GM23338 (cell line): ENCODE results near the gene NFIA.

Source experiments
- CREB1 ChIP-seq: fragments of 250-450 bp; sonication (Bioruptor Pico); IDR thresholded peaks from 2 replicates; pipeline ENCODE4 v1.5.0; 2020; ENCODE audit warnings: low read depth, mild to moderate bottlenecking, moderate library complexity
- CTCF ChIP-seq, 2 experiments: fragments of 200-600 bp in 1 of 2; sonication (generic) in 1 of 2; conservative IDR thresholded peaks; 2 replicates each; pipeline versions ENCODE4 v1.5.1 to v1.6.1; 2016 to 2017; ENCODE audit warnings: antibody characterized with exemption in 2 of 2, low read depth in 2 of 2, mild to moderate bottlenecking in 2 of 2, moderate library complexity in 1 of 2
- REST ChIP-seq: IDR thresholded peaks from one replicate; pipeline ENCODE4 v1.6.1; 2018; ENCODE audit warnings: antibody characterized with exemption; ENCODE audit not compliant: unreplicated experiment

GRCh38 chr1:61270761-61271411, 188.5 kb downstream of the NFIA start:
- TF ChIP-seq CTCF (conservative IDR thresholded peaks at IDR 0.05; ENCODE audit: low read depth in 2 of 2) (peak in 1 of 2 experiments; percentile 11; a peak in 1 of 4 replicates), REST (no peak), CREB1 (CRISPR knock-in tag) (no peak)
